Activated CD8-positive, alpha-beta T cell treated with anti-CD3 and anti-CD28 coated beads for 36 hours (primary cell): Measurements from ENCODE around the gene GCAT. TPM values are rescaled to one million over a fixed set of nuclear protein-coding genes. Genes with fewer than 3 reads are reported as not detected.

ENCODE experiments used
- ATAC-seq: fragments of 200-7000 bp; cut with Tn5 transposase; one replicate; pipeline ENCODE4 v1.10.0; 2021; ENCODE audit warnings: mild to moderate bottlenecking, moderate library complexity
- CTCF ChIA-PET: fragments of 350-600 bp; sonication (Branson Sonifier 250); formaldehyde crosslinking; loops from one replicate; lab custom pipeline; 2021; ENCODE audit warnings: antibody characterized with exemption; lab: Charles Lee
- POLR2A ChIA-PET: fragments of 350-600 bp; sonication (Branson Sonifier 250); formaldehyde crosslinking; loops from one replicate; lab custom pipeline; 2021; ENCODE audit warnings: antibody characterized with exemption; lab: Charles Lee
- DNase-seq: peaks from one replicate; pipeline ENCODE4 v3.0.0-alpha.2; 2020
- H3K27ac Mint-ChIP-seq: one replicate; pipeline ENCODE4 v1.8.0; 2021; ENCODE audit warnings: mild to moderate bottlenecking, mixed read lengths
- H3K27me3 Mint-ChIP-seq: one replicate; pipeline ENCODE4 v1.8.0; 2021; ENCODE audit warnings: mixed read lengths
- H3K36me3 Mint-ChIP-seq: one replicate; pipeline ENCODE4 v1.8.0; 2021; ENCODE audit warnings: low read depth, mixed read lengths
- H3K4me1 Mint-ChIP-seq: one replicate; pipeline ENCODE4 v1.8.0; 2021; ENCODE audit warnings: low read depth, mixed read lengths
- H3K4me3 Mint-ChIP-seq: one replicate; pipeline ENCODE4 v1.8.0; 2021; ENCODE audit warnings: mild to moderate bottlenecking, moderate library complexity, mixed read lengths
- H3K9me3 Mint-ChIP-seq: one replicate; pipeline ENCODE4 v1.8.0; 2021; ENCODE audit warnings: mixed read lengths
- CTCF ChIP-seq: fragments of 200-600 bp; IDR thresholded peaks from one replicate; pipeline ENCODE4 v1.8.0; 2022; ENCODE audit warnings: antibody characterized with exemption, mild to moderate bottlenecking
- intact Hi-C: fragments of 100-400 bp; cut with micrococcal nuclease; formaldehyde crosslinking; loops from one replicate; pipeline ENCODE4 v1.10.0; 2022
- total RNA-seq, 2 experiments: library from RNA; stranded (reverse); gene quantifications; one replicate each; pipeline ENCODE4 v1.2.3, GENCODE V29; 2021

The GCAT gene
- total RNA-seq, 2 experiments from 2014 or later = 19.0 to 20.4 TPM

- Mint-ChIP-seq H3K27me3 (no peaks in the 10 kb centered on the region), H3K36me3 (peaks cover 34% of the 10 kb centered on the region), H3K4me1 (peaks cover 34% of the 10 kb centered on the region), H3K9me3 (no peaks in the 10 kb centered on the region), H3K27ac (no peak overlapping the region), H3K4me3 (peak overlapping the region; percentile 2)
- ATAC-seq (no peak), DNase-seq (no peak)
- no peak for TF ChIP-seq CTCF
- CTCF ChIA-PET = no interaction called here
- POLR2A ChIA-PET = no interaction called here
- intact Hi-C loops = no loop called here
These were observed 38.7 kb downstream of the GCAT start for GRCh38 chr22:37846433-37846832.

- no peak for TF ChIP-seq CTCF
- peak overlapping the region; percentile 86 for H3K4me3 Mint-ChIP-seq
- ChIA-PET CTCF (interaction anchor here (1.3 to 1.7 kb wide), 2 partner anchors 10 to 15 kb away, joined by 4 to 15 read pairs; no protein-coding TSS in a partner anchor), POLR2A (interaction anchor here (1.3 to 2.5 kb wide), 3 partner anchors 14 to 30 kb away, joined by 3 to 8 read pairs (median 6); no protein-coding TSS in a partner anchor)
- no peaks in the 10 kb centered on the region for H3K9me3 Mint-ChIP-seq
- ATAC-seq = no peak
- no peaks in the 10 kb centered on the region for H3K27me3 Mint-ChIP-seq
- intact Hi-C loops = no loop called here
- H3K27ac Mint-ChIP-seq = peak overlapping the region; percentile 98
- peaks cover 46% of the 10 kb centered on the region for H3K36me3 Mint-ChIP-seq
- DNase-seq = peak; percentile 60
- peaks cover 37% of the 10 kb centered on the region for H3K4me1 Mint-ChIP-seq
These were observed 40.9 kb downstream of the GCAT start for GRCh38 chr22:37848587-37849088.

GRCh38 chr22:37849089-37849751, 41.5 kb downstream of the GCAT start, which contains the start of gene EIF3L:
Gene EIF3L (plus strand): TSS chr22:37849419. CDS start chr22:37849450, 31 bp downstream.
- Mint-ChIP-seq H3K27me3 (no peaks in the 10 kb centered on the region), H3K4me3 (peak within 1 kb of the TSS; percentile 86), H3K36me3 (peaks cover 50% of the 10 kb centered on the region), H3K9me3 (no peaks in the 10 kb centered on the region), H3K27ac (peak within 1 kb of the TSS; percentile 98), H3K4me1 (peaks cover 41% of the 10 kb centered on the region)
- TF ChIP-seq CTCF = no peak
- intact Hi-C loops = no loop called here
- ATAC-seq = peak; percentile 70
- DNase-seq = peak; percentile 92
- ChIA-PET POLR2A (interaction anchor here (0.7 to 2.5 kb wide), 6 partner anchors 12 to 44 kb away, joined by 3 to 8 read pairs (median 4); no protein-coding TSS in a partner anchor), CTCF (interaction anchor here (1.3 to 1.7 kb wide), 2 partner anchors 10 to 14 kb away, joined by 4 to 15 read pairs; no protein-coding TSS in a partner anchor)

GRCh38 chr22:37850801-37851200, 43.1 kb downstream of the GCAT start:
- H3K36me3 Mint-ChIP-seq = peaks cover 61% of the 10 kb centered on the region
- intact Hi-C loops = no loop called here
- peak overlapping the region; percentile 52 for H3K27ac Mint-ChIP-seq
- peak overlapping the region; percentile 86 for H3K4me3 Mint-ChIP-seq
- DNase-seq (no peak), ATAC-seq (no peak)
- ChIA-PET POLR2A (interaction anchor here (1.0 to 2.5 kb wide), 2 partner anchors 12 to 173 kb away, joined by 3 to 8 read pairs; no protein-coding TSS in a partner anchor), CTCF (interaction anchor here (1.7 kb wide), 1 partner anchor 13 kb away, joined by 15 read pairs; no protein-coding TSS in a partner anchor)
- H3K27me3 Mint-ChIP-seq = no peaks in the 10 kb centered on the region
- peaks cover 52% of the 10 kb centered on the region for H3K4me1 Mint-ChIP-seq
- H3K9me3 Mint-ChIP-seq = no peaks in the 10 kb centered on the region
- TF ChIP-seq CTCF = no peak
